HG03378 (cell line): ENCODE data around the gene MBD3L5.
"Not testable (repeated sequence)": the region's sequence is repeated elsewhere in the genome, so short reads cannot be mapped to it uniquely, and the experiment has no call there.

Source experiments
- ATAC-seq: cut with Tn5 transposase; IDR thresholded peaks from one replicate; pipeline ENCODE4 v1.9.1; 2021; ENCODE audit warnings: mild to moderate bottlenecking, moderate library complexity; ENCODE audit not compliant: unreplicated experiment

MBD3L5 gene

GRCh38 chr19:7030278-7030677, at the start of gene MBD3L5:
MBD3L5 (plus strand) TSS chr19:7030578; CDS start chr19:7030612, 34 bp downstream.
- ATAC-seq = not testable (repeated sequence)

GRCh38 chr19:6983448-6983847, 46.9 kb upstream of the MBD3L5 start:
- ATAC-seq = no peak

GRCh38 chr19:6987850-6988249, 42.5 kb upstream of the MBD3L5 start:
- ATAC-seq = no peak

- no peak for ATAC-seq
Measured at GRCh38 chr19:6988257-6988656, 42.1 kb upstream of the MBD3L5 start.

GRCh38 chr19:6995054-6995453, 35.3 kb upstream of the MBD3L5 start:
- no peak for ATAC-seq

GRCh38 chr19:6996810-6997209, 33.6 kb upstream of the MBD3L5 start:
- ATAC-seq = no peak

GRCh38 chr19:6997679-6998445, 32.5 kb upstream of the MBD3L5 start:
- no peak for ATAC-seq

- ATAC-seq = no peak
Measured at GRCh38 chr19:6999933-7000332, 30.4 kb upstream of the MBD3L5 start.

- no peak for ATAC-seq
Measured at GRCh38 chr19:7000333-7000732, 30.0 kb upstream of the MBD3L5 start.

- ATAC-seq = no peak
Measured at GRCh38 chr19:7000816-7001215, 29.6 kb upstream of the MBD3L5 start.

- ATAC-seq = no peak
Measured at GRCh38 chr19:7004313-7004931, 26.0 kb upstream of the MBD3L5 start.

GRCh38 chr19:7006135-7006704, 24.2 kb upstream of the MBD3L5 start:
- ATAC-seq = no peak

- ATAC-seq = no peak
Measured at GRCh38 chr19:7007859-7008258, 22.5 kb upstream of the MBD3L5 start.

- ATAC-seq = no peak
Measured at GRCh38 chr19:7010722-7011593, 19.4 kb upstream of the MBD3L5 start.

- no peak for ATAC-seq
Measured at GRCh38 chr19:7013678-7014077, 16.7 kb upstream of the MBD3L5 start.

GRCh38 chr19:7018828-7019227, 11.6 kb upstream of the MBD3L5 start:
- no peak for ATAC-seq

- not testable (repeated sequence) for ATAC-seq
Measured at GRCh38 chr19:7021331-7021730, 9.0 kb upstream of the MBD3L5 start, which contains the start of gene MBD3L2B. MBD3L2B (minus strand) TSS chr19:7021431; CDS start chr19:7021397, 34 bp downstream.

- ATAC-seq = not testable (repeated sequence)
Measured at GRCh38 chr19:7028790-7029189, 1.6 kb upstream of the MBD3L5 start.

GRCh38 chr19:7040079-7040478, 9.7 kb downstream of the MBD3L5 start, which contains the start of gene MBD3L4:
MBD3L4 (minus strand) TSS chr19:7040179; CDS start chr19:7040144, 35 bp downstream.
- not testable (repeated sequence) for ATAC-seq

GRCh38 chr19:7041563-7041962, 11.2 kb downstream of the MBD3L5 start:
- not testable (repeated sequence) for ATAC-seq

GRCh38 chr19:7049021-7049420, 18.6 kb downstream of the MBD3L5 start, which contains the start of gene MBD3L2:
MBD3L2 (plus strand) TSS chr19:7049321; CDS start chr19:7049374, 53 bp downstream.
- ATAC-seq = not testable (repeated sequence)
